Fibroblast of skin of left biceps (primary cell): ENCODE results near the gene TMEM235.
A peak's percentile ranks its signal among the peaks of the same experiment; 100 is the strongest.

Experiments used
- DNase-seq, 2 experiments: peaks; one replicate each; pipeline ENCODE4 v3.0.0-alpha.2; 2013; ENCODE audit warnings: low read depth in 2 of 2

TMEM235 gene

DNA sequence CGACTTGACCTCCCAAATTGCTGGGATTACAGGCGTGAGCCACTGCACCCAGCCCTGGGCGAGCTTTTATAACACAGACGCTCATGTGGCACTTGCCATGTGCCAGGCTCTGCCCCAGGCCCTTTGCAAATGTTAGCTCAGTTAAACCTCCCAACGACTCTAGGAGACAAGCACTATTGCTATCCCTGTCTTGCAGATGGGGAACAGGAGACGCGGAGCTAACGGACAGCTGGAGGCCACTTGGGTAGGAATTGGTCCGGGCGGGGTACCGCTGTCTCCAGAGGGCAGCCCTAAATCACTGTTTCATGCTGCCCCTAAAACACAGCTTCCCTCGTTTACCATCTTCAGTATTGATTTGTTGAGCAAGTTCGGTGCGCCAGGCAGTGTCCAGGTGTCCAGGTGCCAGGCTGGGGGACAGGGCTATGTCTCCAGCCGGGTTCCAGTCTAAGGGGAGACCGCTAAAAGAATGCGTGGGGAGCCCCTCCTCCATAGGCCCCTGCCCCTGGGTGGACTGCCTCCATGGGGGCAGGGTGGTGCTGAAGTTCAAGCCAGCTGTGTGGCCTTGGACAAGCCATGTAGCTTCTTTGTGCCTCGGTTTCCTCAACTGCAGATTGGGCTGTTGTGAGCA, 23.7 kb downstream of the TMEM235 start:
- no peak for DNase-seq

DNA sequence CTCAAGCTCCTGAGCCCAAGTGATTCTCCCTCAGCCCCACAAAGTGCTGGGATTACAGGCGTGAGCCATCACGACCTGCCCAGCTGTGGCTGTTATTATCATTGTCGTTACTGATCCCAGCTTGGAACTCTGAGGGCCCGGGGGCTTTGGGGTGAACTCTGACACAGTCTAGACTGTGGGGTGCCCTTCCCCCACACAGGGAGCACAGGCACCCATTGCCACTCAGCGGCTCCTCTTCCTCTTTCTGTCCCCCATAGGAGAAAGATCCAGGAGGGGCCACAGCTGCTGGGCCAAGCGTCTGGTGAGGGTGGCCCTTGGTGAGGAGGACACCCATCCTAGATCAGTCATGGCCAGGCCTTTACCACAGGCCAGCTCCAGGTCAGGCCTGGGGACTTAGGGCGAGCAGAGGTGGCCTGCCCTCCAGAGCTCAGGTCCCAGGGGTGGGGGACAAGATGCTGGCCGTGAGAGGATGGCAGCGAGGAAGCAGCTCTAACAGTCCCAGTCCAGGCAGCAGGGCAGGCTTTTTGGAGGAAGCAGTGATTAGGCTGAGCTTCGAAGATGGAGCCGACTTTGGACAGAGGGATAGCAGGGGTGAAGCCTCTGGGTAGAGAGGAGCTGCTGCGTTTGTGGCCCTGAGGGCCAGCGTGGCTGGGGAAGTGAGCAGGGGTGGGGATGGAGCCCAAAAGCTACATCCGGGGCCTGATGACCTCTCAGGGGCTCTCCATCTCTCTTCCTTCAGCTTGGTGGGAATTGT, 24.7 kb downstream of the TMEM235 start:
- DNase-seq, result no peak

- DNase-seq, result no peak
Measured at GRCh38 chr17:78256707-78257591, 25.5 kb downstream of the TMEM235 start.

DNA sequence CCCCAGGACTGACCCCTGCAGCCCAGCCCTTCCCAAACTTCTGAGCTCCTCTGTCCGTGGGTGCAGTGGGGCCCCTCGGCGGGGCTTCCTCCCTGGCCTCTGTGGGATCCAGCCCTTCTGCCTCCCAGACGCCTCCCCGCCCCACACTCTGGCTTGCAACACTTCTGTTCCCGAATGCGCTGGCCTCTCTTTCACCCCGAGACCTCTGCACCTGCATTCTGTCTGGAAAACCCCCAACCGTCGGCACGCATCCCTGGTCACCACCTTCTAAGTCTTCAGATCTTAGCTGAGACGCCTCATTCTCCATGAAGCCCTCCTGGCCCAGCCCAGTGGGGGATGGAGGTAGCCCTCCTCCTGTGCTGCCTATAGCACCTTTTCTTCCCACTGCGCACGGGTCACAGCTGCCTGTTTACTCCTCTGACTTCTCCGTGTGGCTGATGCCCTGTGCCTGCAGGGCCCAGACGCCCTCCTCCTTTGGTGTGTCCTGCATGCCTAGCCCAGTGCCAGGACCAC, 26.4 kb downstream of the TMEM235 start:
- DNase-seq, result no peak

GRCh38 chr17:78258323-78259191, 27.1 kb downstream of the TMEM235 start:
- no peak for DNase-seq

- DNase-seq, result no peak
Measured at GRCh38 chr17:78259192-78259554, 27.7 kb downstream of the TMEM235 start.

GRCh38 chr17:78263063-78263735, 31.8 kb downstream of the TMEM235 start:
- DNase-seq, result no peak

DNA sequence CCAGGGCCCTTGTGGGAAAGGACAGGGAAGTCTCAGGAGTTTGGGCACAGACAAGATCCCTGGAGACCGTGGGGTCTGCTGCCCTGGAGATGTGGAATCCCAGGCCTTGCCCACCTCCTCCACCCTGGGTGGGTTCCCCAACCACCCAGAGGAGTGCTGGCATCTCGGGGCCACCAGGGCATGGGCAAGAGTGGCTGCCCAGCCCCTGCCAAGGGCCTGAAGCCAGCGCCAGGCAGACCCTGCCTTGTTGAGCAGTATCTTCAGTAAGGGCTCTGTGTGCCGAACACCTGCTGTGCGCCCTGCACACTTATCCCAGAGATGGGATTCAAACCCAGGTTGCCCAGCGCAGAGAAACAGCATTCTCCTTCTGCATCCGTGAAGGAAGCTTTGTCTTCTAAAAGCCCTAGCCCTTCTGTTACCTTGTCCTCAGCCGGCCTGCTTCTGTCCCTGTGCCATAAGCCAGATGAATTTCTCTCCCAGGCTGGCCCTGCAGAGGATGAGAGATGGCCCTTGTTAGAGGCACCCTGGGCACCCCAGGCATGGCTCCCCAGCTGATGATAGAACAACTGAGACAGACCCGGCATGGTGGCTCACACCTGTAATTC, 32.4 kb downstream of the TMEM235 start:
- DNase-seq, result no peak

DNA sequence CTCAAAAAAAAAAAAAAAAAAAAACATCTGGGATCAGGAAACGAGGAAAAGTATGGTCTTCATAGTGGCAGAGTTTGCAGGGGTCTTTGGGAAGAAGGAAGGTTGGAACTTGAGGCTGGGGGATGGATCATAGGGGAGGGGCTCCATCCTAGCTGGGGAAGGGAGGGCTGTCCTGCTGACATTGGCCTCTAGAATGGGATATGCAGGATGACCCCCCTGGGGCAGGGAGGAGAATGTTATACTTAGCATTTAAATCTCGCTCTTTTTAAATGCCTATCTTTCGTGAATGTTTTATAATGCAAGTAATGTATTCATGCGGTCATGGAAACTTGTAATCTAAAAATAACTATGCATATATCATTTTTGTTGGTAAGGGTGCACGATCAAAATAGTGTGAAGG, 33.2 kb downstream of the TMEM235 start:
- no peak for DNase-seq

GRCh38 chr17:78265121-78265520, 33.7 kb downstream of the TMEM235 start:
- no peak for DNase-seq

DNA sequence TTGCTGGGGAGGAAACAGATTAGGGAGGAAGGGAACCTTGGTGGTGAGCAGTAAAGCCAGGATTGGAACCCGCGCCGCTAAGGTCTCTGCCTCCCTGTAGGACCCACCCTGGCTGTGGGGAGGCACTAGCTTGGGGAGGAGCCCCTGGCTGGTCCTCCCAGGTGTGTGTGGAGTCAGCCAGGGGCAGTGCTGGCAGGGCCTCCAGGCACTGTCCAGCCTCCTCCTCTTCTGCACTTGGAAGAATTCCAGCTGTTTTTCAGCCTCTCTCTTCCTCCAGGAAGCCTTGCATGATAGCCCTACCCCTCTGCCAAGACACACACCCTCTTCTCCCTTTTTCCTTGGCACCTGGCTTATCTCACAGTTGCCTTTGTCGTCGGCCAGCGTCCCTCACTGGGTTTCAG, 34.8 kb downstream of the TMEM235 start:
- no peak for DNase-seq

DNA sequence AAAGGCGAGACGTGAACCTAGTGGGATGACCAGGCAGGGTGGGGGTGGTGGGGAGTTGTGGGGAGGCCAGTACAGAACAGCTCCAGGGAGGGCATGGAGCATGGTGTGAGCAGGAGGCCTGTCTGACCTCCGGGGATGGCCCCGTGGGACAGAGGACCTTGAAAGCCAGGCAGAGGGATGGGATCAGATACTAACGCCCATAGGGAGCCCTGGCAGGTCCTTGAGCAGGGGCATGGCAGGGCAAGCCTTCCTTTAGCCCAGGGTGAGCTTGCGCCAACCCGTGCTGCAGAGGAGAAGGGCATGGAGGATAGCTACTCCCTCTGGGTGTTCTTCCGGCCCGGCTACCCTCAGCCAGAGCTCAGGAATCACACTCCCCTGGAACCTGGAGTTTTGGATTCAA, 35.3 kb downstream of the TMEM235 start:
- no peak for DNase-seq

- peak; percentile 44 to 48 for DNase-seq
Measured at GRCh38 chr17:78267253-78268073, 36.0 kb downstream of the TMEM235 start.

- no peak for DNase-seq
Measured at GRCh38 chr17:78268191-78268874, 36.9 kb downstream of the TMEM235 start.

GRCh38 chr17:78268951-78269905, 37.8 kb downstream of the TMEM235 start:
- peak; percentile 81 to 82 for DNase-seq

DNA sequence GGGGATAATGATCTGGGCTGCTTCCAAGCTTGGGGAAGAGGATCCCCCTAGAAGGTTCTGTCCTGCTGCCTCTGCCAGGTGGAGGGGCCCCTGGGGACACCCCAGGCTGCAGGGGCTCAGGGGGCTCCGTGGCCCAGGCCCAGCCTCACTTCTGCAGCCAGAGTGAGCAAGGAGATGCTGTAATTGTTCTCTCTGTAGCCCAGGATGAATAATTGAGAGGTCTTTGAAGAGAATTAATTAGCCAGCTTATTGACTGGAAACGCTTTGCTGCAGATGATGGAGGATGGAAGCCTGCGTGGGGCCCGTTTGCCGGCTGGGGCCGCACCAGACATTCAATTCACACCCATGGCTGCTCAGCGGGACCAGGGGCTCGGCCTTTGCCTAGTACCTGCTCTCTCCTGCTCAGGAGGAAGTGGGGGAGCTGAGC, 38.5 kb downstream of the TMEM235 start:
- no peak for DNase-seq

GRCh38 chr17:78271419-78272170, 40.2 kb downstream of the TMEM235 start:
- no peak for DNase-seq
